HG03354 (cell line): ENCODE data around the gene FEN1.

ENCODE experiments used
- ATAC-seq: cut with Tn5 transposase; IDR thresholded peaks from one replicate; pipeline ENCODE4 v1.9.1; 2021; ENCODE audit warnings: mild to moderate bottlenecking; ENCODE audit not compliant: unreplicated experiment, poor library complexity, severe bottlenecking

FEN1 gene

DNA sequence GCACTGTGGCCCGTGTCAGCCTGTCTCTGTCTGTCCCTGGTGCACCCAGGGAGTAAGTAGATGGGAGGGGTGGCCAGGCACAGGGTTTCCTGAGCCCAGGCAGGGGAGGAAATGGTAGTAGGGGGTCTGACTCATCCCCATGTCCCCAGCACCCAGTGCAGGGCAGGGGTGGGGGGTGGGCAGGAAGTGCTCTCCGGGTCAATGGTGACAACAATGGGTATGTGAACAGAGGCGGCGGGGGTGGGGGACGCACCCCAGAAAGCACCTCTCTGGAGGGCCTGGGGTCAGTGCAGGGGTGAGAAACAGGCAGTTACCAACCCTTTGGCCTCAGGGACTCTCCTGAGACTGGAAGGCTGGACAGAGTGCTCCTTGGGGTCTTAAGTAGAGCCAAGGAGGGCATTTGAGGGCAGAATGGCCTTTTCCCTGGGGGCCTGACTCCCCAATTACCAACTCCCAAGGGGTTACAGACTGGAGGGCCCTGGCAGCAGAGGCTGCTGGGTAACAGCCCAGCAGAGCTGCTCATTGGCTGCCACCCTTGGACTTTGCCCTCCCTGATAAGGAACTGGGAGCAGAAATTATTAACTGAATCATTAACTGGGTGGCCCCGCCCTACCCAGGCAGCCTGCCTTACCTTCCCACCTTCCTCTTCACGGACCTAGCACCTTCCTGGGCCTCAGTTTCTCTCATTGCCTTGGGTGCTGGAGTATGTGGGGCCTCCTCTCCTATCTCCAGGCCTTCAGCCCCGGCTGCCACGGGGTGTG is 36.1 kb upstream of the FEN1 start:
- ATAC-seq: no peak

DNA sequence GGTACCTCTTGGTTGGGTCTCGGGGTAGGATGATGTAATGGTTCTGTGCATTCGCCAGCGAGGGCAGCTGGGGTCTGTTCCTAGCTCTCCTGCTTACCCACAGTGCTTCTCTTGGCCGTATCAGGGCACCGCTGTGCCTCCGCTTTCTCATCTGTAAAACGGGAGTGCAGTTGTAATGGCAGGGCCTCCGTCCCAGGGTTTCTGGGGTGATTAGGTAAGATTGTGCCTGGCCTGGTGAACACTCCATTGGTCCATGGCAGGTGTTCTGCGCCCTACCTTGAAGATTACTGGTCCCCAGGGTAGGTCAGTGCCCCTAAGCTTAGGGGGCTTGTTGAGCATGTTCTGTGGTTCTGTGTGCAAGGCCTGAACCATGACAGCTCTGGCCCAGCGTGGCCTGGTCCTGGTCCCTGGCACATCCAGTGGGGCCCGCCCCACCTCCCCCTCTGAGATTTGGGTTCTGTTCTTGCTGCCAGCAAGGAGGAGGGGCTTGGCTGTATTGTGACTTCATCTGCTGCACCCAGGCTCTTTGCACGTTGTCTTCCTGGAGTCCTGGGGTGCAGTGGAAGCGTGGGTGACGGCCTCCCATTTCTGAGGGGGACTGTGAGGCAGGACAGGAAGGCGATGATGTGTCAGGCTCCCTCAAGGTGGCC is 35.4 kb upstream of the FEN1 start:
- no peak for ATAC-seq

GRCh38 chr11:61760946-61761345 is 31.8 kb upstream of the FEN1 start:
- ATAC-seq: no peak

GRCh38 chr11:61761440-61762222 is 31.1 kb upstream of the FEN1 start:
- no peak for ATAC-seq

- no peak for ATAC-seq
Observed at GRCh38 chr11:61762223-61762615, 30.5 kb upstream of the FEN1 start.

- ATAC-seq: no peak
Observed at GRCh38 chr11:61762798-61763197, 29.9 kb upstream of the FEN1 start.

GRCh38 chr11:61763930-61764605 is 28.6 kb upstream of the FEN1 start:
- ATAC-seq: no peak

DNA sequence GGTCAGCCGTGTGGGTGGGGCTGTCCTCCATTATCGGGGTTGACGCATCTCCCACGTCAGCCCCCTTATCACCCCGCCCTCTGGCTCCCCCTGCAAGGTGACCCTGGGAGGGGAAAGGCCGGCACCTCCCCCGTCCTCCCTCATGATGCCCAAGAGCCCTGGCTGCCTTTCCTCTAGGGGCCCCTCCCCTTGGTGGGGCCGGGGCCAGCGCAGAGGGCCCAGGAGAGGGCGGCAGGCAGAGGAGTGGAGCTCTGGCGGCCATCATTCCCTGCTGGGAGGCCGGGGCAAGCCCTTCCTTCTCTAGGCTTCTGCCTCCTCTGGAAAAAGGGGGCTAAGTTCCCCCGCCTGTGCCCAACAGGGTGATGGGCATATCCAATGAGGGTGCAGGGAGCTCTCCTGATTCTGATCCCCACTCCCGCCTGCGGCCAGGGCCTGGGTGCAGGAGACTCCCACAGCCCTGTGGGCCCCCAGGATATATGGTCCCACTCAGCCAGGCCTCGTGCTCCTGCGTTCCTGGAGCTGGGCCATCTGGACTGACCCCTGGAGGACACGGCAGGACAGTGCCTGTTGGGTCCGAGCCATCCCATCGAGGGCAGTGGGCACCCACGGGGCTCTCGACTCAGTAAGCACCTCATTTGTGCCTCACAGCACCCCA is 28.0 kb upstream of the FEN1 start:
- ATAC-seq: no peak

GRCh38 chr11:61765550-61766253 is 27.0 kb upstream of the FEN1 start:
- ATAC-seq: no peak

- ATAC-seq: no peak
Observed at GRCh38 chr11:61766353-61766841, 26.3 kb upstream of the FEN1 start.

DNA sequence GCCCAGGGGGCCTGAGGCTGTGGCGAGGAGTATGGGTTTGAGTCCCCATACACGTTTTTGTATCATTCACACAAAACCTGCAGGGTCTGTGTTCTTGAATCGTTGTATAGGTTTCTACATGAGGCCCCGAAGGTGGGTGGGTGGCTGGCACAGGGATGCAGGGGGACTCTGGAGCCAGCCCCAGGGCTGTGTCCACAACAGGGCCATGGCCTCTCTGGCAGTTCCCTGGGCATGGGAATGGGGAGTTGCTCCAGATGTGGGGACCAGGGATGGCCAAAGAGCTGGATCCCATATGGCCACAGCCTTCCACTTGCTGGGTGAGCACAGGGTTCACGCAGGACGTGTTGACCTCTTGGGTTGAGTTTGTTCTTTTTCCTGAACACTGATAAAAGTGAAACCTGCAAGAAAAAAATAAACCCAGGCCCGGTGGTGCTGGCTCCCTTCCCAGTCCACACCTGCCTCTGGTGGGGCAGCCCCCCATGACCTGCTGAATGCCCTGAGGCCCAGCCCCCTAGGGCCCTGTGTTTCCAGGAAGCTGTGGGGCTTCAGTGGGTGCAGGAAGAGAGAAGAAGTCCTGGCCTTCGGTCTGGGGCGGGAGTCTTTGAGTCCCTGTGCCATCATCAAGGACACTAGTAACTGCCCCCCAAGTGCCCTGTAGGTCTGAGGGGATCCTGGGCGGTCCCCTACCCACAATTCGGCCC is 24.2 kb upstream of the FEN1 start:
- ATAC-seq: no peak

- ATAC-seq: no peak
Observed at GRCh38 chr11:61769169-61769920, 23.4 kb upstream of the FEN1 start.

GRCh38 chr11:61769946-61770683 is 22.6 kb upstream of the FEN1 start:
- ATAC-seq: no peak

- ATAC-seq: no peak
Observed at GRCh38 chr11:61771195-61771894, 21.4 kb upstream of the FEN1 start.

GRCh38 chr11:61771985-61772455 is 20.7 kb upstream of the FEN1 start:
- ATAC-seq: no peak

GRCh38 chr11:61773356-61773755 is 19.4 kb upstream of the FEN1 start:
- no peak for ATAC-seq
